ENCODE results near the gene CKM.

CKM gene

GRCh38 chr19:45352062-45352461 is 29.4 kb upstream of the CKM start:
- H3K27ac ChIP-seq (ENCODE audit: low read length), result no peak overlapping the region
- H3K9me3 ChIP-seq (ENCODE audit: insufficient read depth, low read length), result no peaks in the 10 kb centered on the region
- no peak for TF ChIP-seq EZH2phosphoT487 (IDR thresholded peaks at IDR 0.05; ENCODE audit: low read depth)
- TF ChIP-seq CTCF (IDR thresholded peaks at IDR 0.05; ENCODE audit: low read depth, low read length), result no peak
- no peaks in the 10 kb centered on the region; the same call in 1 of the 2 replicates for H4K20me1 ChIP-seq (ENCODE audit: insufficient read depth, low read length)
- H3K36me3 ChIP-seq (replicated peaks; ENCODE audit: low read depth, low read length), result peaks cover 61% of the 10 kb centered on the region
- H3K79me2 ChIP-seq (ENCODE audit: low read length), result no peaks in the 10 kb centered on the region
- H3K4me3 ChIP-seq (ENCODE audit: low read length), result no peak overlapping the region
- H3K27me3 ChIP-seq (ENCODE audit: low read depth, low read length), result no peaks in the 10 kb centered on the region
- no peak overlapping the region for H3K4me2 ChIP-seq (ENCODE audit: low read length)
- H3K4me1 ChIP-seq (ENCODE audit: low read length), result no peaks in the 10 kb centered on the region
- H2AFZ ChIP-seq (ENCODE audit: low read depth, low read length), result no peak overlapping the region
- no peak overlapping the region for H3K9ac ChIP-seq (ENCODE audit: low read length)

- peaks cover 56% of the 10 kb centered on the region for H3K36me3 ChIP-seq (replicated peaks; ENCODE audit: low read depth, low read length)
Measured at GRCh38 chr19:45351401-45351952, 28.8 kb upstream of the CKM start.

GRCh38 chr19:45350477-45351058 is 27.9 kb upstream of the CKM start:
- Histone ChIP-seq H3K4me2 (ENCODE audit: low read length) (no peak overlapping the region), H3K36me3 (replicated peaks; ENCODE audit: low read depth, low read length) (peaks cover 49% of the 10 kb centered on the region)

More at GRCh38 chr19:45351401-45351952, 28.8 kb upstream of the CKM start:
- no peak overlapping the region for H3K27ac ChIP-seq (ENCODE audit: low read length)
- H3K27me3 ChIP-seq (ENCODE audit: low read depth, low read length), result no peaks in the 10 kb centered on the region
- TF ChIP-seq EZH2phosphoT487 (IDR thresholded peaks at IDR 0.05; ENCODE audit: low read depth) (no peak), CTCF (IDR thresholded peaks at IDR 0.05; ENCODE audit: low read depth, low read length) (no peak)
- H2AFZ ChIP-seq (ENCODE audit: low read depth, low read length), result no peak overlapping the region
- H3K9me3 ChIP-seq (ENCODE audit: insufficient read depth, low read length), result no peaks in the 10 kb centered on the region
- H3K9ac ChIP-seq (ENCODE audit: low read length), result no peak overlapping the region
- H3K79me2 ChIP-seq (ENCODE audit: low read length), result no peaks in the 10 kb centered on the region
- H3K4me2 ChIP-seq (ENCODE audit: low read length), result no peak overlapping the region
- H3K4me1 ChIP-seq (ENCODE audit: low read length), result no peaks in the 10 kb centered on the region
- no peak overlapping the region for H3K4me3 ChIP-seq (ENCODE audit: low read length)
- no peaks in the 10 kb centered on the region; the same call in 1 of the 2 replicates for H4K20me1 ChIP-seq (ENCODE audit: insufficient read depth, low read length)

More at GRCh38 chr19:45350477-45351058, 27.9 kb upstream of the CKM start:
- H2AFZ ChIP-seq (ENCODE audit: low read depth, low read length), result no peak overlapping the region
- no peaks in the 10 kb centered on the region for H3K79me2 ChIP-seq (ENCODE audit: low read length)
- no peak overlapping the region for H3K4me3 ChIP-seq (ENCODE audit: low read length)
- no peaks in the 10 kb centered on the region for H3K9me3 ChIP-seq (ENCODE audit: insufficient read depth, low read length)
- H3K4me1 ChIP-seq (ENCODE audit: low read length), result no peaks in the 10 kb centered on the region
- H3K27me3 ChIP-seq (ENCODE audit: low read depth, low read length), result no peaks in the 10 kb centered on the region
- no peaks in the 10 kb centered on the region; the same call in 1 of the 2 replicates for H4K20me1 ChIP-seq (ENCODE audit: insufficient read depth, low read length)
- no peak for TF ChIP-seq CTCF (IDR thresholded peaks at IDR 0.05; ENCODE audit: low read depth, low read length)
- TF ChIP-seq EZH2phosphoT487 (IDR thresholded peaks at IDR 0.05; ENCODE audit: low read depth), result no peak
- H3K9ac ChIP-seq (ENCODE audit: low read length), result no peak overlapping the region
- H3K27ac ChIP-seq (ENCODE audit: low read length), result no peak overlapping the region

Measured in OCI-LY3 (cell line).